Measurements from ENCODE around the gene CPN1.
"Not testable (repeated sequence)": the region's sequence is repeated elsewhere in the genome, so short reads cannot be mapped to it uniquely, and the experiment has no call there.

The CPN1 gene

GRCh38 chr10:100014071-100014762, 67.5 kb downstream of the CPN1 start:
- TF ChIP-seq CTCF (IDR thresholded peaks at IDR 0.05; ENCODE audit: insufficient read depth, low read depth, low read length, missing control alignments): no peak
- DNase-seq (ENCODE audit: low read depth): no peak
- no peak overlapping the region for H3K4me3 ChIP-seq (ENCODE audit: low read length)

- TF ChIP-seq CTCF (IDR thresholded peaks at IDR 0.05; ENCODE audit: insufficient read depth, low read depth, low read length, missing control alignments): no peak
- DNase-seq (ENCODE audit: low read depth): no peak
- H3K4me3 ChIP-seq (ENCODE audit: low read length): no peak overlapping the region
Observed at GRCh38 chr10:100013621-100014020, 68.0 kb downstream of the CPN1 start.

GRCh38 chr10:100011906-100012305, 69.8 kb downstream of the CPN1 start:
- H3K4me3 ChIP-seq (ENCODE audit: low read length); DNase-seq (ENCODE audit: low read depth): not testable (repeated sequence)

- TF ChIP-seq CTCF (IDR thresholded peaks at IDR 0.05; ENCODE audit: insufficient read depth, low read depth, low read length, missing control alignments): no peak
- peak within 1 kb of the TSS; percentile 92 for H3K4me3 ChIP-seq (ENCODE audit: low read length)
- peak; percentile 86 for DNase-seq (ENCODE audit: low read depth)
Observed at GRCh38 chr10:100009793-100010676, 71.6 kb downstream of the CPN1 start, which contains the start of gene DNMBP. TSS of gene DNMBP (minus strand) at chr10:100009947. CDS start at chr10:99972124, 37,823 bp downstream.

GRCh38 chr10:100009283-100009792, 72.3 kb downstream of the CPN1 start:
- H3K4me3 ChIP-seq (ENCODE audit: low read length): peak overlapping the region; percentile 92
- peak; percentile 57 for DNase-seq (ENCODE audit: low read depth)
- peak; percentile 44 for TF ChIP-seq CTCF (IDR thresholded peaks at IDR 0.05; ENCODE audit: insufficient read depth, low read depth, low read length, missing control alignments)

GRCh38 chr10:100008708-100009282, 72.9 kb downstream of the CPN1 start:
- no peak for TF ChIP-seq CTCF (IDR thresholded peaks at IDR 0.05; ENCODE audit: insufficient read depth, low read depth, low read length, missing control alignments)
- H3K4me3 ChIP-seq (ENCODE audit: low read length): peak overlapping the region; percentile 92
- peak; percentile 39 for DNase-seq (ENCODE audit: low read depth)

GRCh38 chr10:100008142-100008522, 73.5 kb downstream of the CPN1 start:
- peak overlapping the region; percentile 92 for H3K4me3 ChIP-seq (ENCODE audit: low read length)
- TF ChIP-seq CTCF (IDR thresholded peaks at IDR 0.05; ENCODE audit: insufficient read depth, low read depth, low read length, missing control alignments): no peak
- DNase-seq (ENCODE audit: low read depth): peak; percentile 40

All from epithelial cell of esophagus (primary cell).